HG03045 (cell line): ENCODE results near the gene DGCR2.

Source experiments
- ATAC-seq: cut with Tn5 transposase; IDR thresholded peaks from one replicate; pipeline ENCODE4 v1.9.1; 2021; ENCODE audit warnings: mild to moderate bottlenecking, moderate library complexity; ENCODE audit not compliant: unreplicated experiment

The DGCR2 gene

GRCh38 chr22:19147195-19147780, 25.1 kb upstream of the DGCR2 start:
- ATAC-seq, result no peak

- no peak for ATAC-seq
Measured at GRCh38 chr22:19146215-19146968, 24.2 kb upstream of the DGCR2 start.

GRCh38 chr22:19143967-19144400, 21.8 kb upstream of the DGCR2 start:
- ATAC-seq, result no peak

GRCh38 chr22:19143212-19143611, 21.0 kb upstream of the DGCR2 start:
- no peak for ATAC-seq

GRCh38 chr22:19142394-19142793, 20.2 kb upstream of the DGCR2 start:
- no peak for ATAC-seq

- ATAC-seq, result no peak
Measured at GRCh38 chr22:19139974-19140373, 17.8 kb upstream of the DGCR2 start.

- ATAC-seq, result no peak
Measured at GRCh38 chr22:19139001-19139356, 16.8 kb upstream of the DGCR2 start.

- no peak for ATAC-seq
Measured at GRCh38 chr22:19138217-19139000, 16.2 kb upstream of the DGCR2 start.

- no peak for ATAC-seq
Measured at GRCh38 chr22:19137384-19138216, 15.4 kb upstream of the DGCR2 start.

- ATAC-seq, result no peak
Measured at GRCh38 chr22:19136915-19137314, 14.7 kb upstream of the DGCR2 start.

GRCh38 chr22:19134874-19135273, 12.7 kb upstream of the DGCR2 start:
- no peak for ATAC-seq

GRCh38 chr22:19134176-19134831, 12.1 kb upstream of the DGCR2 start:
- no peak for ATAC-seq

GRCh38 chr22:19133561-19133960, 11.3 kb upstream of the DGCR2 start:
- ATAC-seq, result no peak

GRCh38 chr22:19132693-19133400, 10.6 kb upstream of the DGCR2 start:
- ATAC-seq, result no peak

- no peak for ATAC-seq
Measured at GRCh38 chr22:19132153-19132552, 9.9 kb upstream of the DGCR2 start.

- ATAC-seq, result no peak
Measured at GRCh38 chr22:19131685-19132015, 9.4 kb upstream of the DGCR2 start.

- ATAC-seq, result no peak
Measured at GRCh38 chr22:19130959-19131684, 8.9 kb upstream of the DGCR2 start, which contains the start of gene TSSK2. Gene TSSK2, plus strand, starts transcription at chr22:19131308. Its CDS starts 92 bp downstream, at chr22:19131400.

- ATAC-seq, result no peak
Measured at GRCh38 chr22:19129871-19130270, 7.7 kb upstream of the DGCR2 start.
